ENCODE data around the gene TMEM115.
A peak's percentile ranks its signal among the peaks of the same experiment; 100 is the strongest.

The TMEM115 gene

DNA sequence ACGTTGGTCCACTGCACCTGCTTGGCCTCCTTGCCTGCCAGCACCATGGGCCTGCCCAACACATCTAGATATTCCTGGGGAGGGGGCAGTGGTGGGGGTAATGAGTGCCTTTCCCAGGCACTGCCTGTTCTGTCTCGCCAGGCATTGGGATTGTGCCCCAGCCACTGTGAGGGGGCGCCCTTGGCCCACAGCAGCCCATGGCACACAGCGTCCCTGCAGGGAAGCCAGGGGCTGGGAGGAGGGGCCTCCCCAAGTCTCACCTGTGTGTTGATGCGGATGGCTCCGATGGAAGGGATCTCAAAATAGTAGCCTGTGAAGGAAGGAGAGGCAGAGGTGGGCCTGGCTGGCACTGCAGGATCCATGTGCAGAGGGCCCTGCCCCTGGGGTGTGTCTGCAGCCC is 18.7 kb upstream of the TMEM115 start:
- DNase-seq: no peak

GRCh38 chr3:50375258-50375931 is 16.1 kb upstream of the TMEM115 start:
- no peak for DNase-seq

DNA sequence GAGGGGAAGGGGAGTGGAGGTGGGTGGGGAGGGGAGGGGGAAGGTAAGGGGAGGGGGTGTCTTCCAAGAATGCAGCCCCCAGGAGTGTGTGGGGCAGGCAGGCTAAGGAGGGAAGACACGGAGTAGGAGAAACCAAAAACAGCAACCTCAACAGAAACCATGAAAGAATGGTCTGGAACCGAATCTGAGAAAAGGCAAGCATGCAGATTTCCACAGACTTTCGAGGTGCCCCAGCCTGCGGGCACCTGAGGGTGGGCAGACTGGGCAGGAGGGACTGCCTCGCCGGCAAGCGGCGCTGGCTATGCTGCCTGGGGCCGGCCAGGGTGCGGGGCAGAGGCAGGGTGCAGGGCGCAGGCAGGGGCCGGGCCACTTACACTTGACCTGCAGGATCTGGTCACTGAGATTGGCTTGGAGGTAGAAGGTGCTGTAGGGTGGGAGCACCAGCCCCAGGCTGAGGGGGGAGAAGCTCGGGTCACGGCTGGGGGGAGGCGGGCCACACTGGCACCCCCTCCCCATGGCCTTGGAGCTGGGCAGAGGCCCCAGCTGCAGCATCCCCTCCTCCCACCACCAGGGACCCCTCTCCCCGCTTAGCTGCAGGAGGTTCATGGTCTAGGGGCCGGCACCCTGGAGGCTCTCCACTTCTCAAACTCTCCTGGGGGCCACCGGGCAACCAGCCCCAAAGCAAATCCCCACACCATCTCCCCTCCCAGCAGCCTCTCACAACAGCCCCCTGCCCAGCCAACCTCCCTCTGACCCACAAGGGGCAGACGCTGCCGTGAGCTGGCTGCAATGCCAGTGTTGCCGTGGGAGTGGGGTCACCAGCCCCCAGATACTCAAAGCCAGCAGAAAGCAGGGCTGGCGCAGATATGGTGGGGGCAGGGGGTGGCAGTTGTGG is 15.3 kb upstream of the TMEM115 start:
- no peak for DNase-seq

GRCh38 chr3:50373146-50374051 is 14.1 kb upstream of the TMEM115 start:
- DNase-seq: no peak

- no peak for DNase-seq
These were observed 13.0 kb upstream of the TMEM115 start for GRCh38 chr3:50372349-50372748.

- peak; percentile 12 for DNase-seq
These were observed 11.9 kb upstream of the TMEM115 start for GRCh38 chr3:50371133-50371685.

DNA sequence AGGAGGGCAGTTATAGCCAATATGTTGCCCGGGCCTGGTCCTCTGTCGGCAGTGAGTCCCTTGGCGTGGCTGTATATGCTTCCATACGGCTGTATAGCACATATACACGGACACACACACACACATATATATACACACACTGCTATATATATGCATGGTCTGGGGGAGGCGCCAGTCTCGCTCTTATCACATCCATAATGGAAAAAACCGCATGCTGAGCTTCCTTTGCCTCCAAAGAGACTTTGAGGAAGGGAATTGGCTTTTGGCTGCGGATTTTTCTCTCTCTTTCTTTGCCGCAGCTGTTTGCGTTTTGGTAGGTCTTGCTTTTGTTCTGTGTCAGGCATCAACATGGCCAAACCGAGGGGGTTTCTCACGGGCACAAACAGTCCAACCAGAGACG is 11.3 kb upstream of the TMEM115 start:
- DNase-seq: peak; percentile 49

- DNase-seq: no peak
These were observed 9.8 kb upstream of the TMEM115 start for GRCh38 chr3:50369012-50369670.

DNA sequence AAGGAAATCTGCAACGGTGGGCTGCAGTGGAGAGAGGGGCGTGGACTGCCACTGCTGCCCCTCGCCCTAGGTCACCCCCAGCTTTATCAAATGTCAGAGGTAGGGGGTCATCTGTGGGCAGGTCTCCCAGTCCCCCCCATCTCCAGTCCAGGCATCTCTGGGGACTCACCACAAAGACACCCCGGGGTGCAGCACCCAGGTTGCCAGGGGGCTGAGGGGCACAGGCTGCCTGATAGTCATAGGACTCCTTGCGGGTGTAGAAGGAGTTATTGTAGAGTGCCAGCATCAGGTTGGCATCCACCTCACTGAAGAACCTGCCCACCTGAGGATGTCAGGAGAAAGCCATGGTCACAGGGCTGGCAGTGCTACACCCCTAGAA is 6.5 kb upstream of the TMEM115 start:
- no peak for DNase-seq

GRCh38 chr3:50365080-50365841 is 5.9 kb upstream of the TMEM115 start:
- DNase-seq: peak; percentile 52

- DNase-seq: peak; percentile 20
These were observed 5.3 kb upstream of the TMEM115 start for GRCh38 chr3:50364573-50365079.

DNA sequence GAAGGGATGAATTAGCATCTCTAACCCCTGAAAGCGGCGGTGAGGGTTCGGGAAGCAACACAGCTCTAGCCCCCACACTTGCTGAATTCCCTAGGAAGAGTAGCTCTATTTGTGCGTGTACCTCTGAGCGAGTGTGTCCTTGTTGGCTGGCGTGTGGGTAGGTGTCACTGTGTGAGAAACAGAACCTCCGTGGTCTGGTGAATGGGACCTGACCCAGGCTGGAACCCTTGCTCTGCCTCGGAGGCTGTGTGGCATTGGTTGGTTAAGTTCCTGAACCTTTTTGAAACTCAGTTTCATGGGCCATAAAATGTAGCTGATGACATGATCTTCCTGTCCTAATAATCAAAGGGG is 414 bp upstream of the TMEM115 start:
- DNase-seq: no peak

DNA sequence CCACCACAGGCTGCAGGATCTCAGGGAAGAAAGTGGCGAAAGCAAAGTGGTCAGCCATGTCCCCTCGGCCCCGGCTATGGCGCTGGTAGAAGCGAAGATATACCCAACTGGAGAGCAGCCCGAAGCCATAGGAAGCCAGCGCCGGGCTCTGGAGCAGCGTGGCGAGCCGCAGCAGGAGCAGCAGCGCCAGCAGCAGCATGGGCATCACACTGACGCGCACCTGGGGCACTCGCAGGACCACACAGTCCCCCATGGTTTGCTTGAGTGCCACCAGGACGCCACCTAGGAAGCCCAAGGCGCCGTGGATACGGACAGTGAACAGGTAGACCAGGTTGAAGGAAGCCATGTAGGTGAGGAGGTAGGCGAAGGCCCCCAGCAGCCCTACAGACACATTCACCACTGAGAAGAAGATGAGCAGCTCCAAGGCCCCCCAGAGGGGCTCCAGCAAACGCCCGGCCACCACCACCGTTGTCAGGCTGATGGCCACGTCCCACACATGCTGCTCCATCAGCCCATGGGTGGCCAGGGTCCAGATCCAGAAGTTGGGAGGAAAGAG is 888 bp downstream of the TMEM115 start:
- no peak for DNase-seq

GRCh38 chr3:50357481-50357880 is 1.8 kb downstream of the TMEM115 start:
- no peak for DNase-seq

DNA sequence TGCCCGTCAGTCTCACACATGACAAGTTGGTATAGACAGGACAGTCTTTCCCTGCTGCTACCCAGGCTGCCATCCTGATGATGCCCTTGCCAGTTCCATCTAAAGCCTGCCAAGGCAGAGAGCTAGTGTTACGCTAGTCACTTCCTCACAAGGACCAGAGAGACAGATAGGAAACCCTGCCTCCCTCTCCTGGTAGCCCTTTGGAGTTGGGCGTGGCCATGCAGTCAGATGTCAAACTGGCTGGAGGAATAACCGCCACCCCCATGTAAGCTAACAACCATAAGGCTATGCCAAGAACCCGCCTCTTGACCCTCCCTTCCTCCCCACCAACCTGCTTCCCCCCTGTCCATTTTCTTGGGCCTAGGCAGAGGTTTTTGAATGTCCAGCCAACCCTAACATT is 2.8 kb downstream of the TMEM115 start:
- DNase-seq: no peak

DNA sequence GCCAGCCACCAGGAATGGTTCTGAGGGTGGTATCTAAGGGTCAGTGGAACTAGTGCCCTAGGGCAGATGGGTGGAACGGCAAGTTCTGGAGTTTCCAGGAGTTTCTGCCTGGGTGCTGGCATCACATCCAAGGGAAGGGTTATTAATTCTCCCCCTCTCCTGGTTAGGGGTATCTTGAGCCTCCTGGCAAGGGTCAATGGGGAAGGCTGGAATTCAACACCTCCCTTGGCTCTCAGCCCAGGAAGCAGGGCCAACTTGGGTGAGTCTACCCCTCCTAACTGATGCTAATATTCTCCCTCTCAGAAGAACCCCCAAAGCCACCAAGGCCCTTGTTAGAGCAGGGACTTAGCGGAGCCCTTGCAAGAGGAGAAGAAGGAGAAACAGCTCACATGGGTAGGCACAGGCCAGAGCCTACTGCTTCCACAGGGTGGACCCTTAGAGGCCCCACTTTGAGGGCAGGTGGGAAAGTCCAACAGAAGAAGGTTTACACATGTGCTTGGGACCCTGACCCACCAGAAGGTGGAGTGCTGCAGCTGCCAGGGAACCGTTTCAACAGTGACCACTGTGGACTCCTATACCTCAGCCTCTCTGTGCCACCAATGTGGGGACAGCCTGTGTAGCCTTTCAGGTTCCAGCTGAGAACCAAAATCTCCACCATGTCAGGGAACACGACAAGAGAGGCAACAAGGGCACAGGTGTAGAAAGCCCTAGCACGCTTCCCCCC is 3.3 kb downstream of the TMEM115 start:
- DNase-seq: no peak

- no peak for DNase-seq
These were observed 4.5 kb downstream of the TMEM115 start for GRCh38 chr3:50354850-50355249.

GRCh38 chr3:50354186-50354764 is 5.0 kb downstream of the TMEM115 start:
- DNase-seq: no peak

- DNase-seq: no peak
These were observed 5.9 kb downstream of the TMEM115 start for GRCh38 chr3:50353245-50354004.
